GM18907 (cell line): Measurements from ENCODE around the gene GFI1.

Experiments
- ATAC-seq: cut with Tn5 transposase; IDR thresholded peaks from one replicate; pipeline ENCODE4 v1.9.1; 2021; ENCODE audit warnings: mild to moderate bottlenecking, moderate library complexity; ENCODE audit not compliant: unreplicated experiment

Gene GFI1

DNA sequence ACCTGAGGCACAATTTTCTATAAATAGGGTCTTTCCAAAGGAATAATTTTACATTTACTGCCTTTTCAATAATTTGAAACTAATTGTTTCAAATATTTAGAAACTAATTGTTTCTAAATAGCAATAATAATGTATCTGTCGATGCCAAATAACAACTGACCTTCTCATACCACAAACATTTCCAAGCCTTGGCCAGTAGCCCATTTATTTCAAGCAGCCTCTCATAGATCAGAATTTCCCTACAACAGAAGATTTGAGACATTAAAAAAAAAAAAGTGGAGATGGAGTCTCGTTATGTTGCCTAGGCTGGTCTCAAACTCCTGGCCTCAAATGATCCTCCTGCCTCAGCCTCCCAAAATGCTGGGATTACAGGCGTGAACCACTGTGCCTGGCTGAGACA is 2.1 kb upstream of the GFI1 start:
- ATAC-seq: no peak

GRCh38 chr1:92488416-92488815 is 1.7 kb upstream of the GFI1 start:
- ATAC-seq: no peak

- no peak for ATAC-seq
These were observed 417 bp upstream of the GFI1 start for GRCh38 chr1:92487078-92487605.

DNA sequence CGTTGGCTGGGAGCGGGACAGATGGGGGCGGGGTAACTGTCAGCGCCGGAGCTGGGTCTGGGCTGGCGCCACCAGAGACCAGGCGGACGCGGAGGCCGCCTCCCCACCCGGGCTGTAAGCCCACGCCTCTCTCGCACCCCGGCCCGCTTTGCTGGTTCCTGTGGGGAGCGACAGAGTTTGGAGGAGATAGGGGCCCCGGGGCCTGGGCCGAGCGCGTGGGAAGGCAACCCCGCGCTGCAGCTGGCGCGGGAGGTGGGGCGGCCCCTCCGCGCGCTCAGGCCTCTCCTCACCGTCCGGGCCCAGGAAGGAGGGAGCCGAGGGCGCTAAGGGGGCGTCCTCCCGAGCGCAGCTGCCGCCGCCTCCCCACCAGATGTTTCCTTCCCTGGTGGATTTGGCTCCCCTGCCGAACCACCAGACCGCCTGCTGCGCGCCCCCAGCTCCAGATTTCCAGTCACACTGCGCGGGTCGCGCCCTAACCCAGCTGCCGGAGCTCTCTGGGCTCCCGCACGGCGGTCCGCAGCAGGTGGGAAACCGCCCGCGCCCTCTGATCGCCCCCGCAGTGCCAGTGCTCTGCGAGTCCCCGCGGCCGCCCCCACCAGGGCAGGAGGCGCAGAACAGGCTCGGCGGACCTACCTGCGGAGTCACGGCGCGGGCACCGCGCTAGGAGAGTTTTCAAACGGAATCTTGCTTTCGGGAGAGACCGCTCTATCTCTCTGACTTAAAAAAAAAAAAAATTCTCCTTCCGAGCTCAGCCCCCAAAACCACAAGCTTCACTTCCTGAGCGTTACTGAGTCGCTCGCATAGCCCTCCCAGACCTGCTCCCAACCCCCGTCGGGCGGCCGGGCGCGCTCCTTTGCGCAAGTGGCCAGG is 1.1 kb downstream of the GFI1 start:
- ATAC-seq: peak; percentile 62

- peak; percentile 31 for ATAC-seq
These were observed 2.0 kb downstream of the GFI1 start for GRCh38 chr1:92484472-92485380.

DNA sequence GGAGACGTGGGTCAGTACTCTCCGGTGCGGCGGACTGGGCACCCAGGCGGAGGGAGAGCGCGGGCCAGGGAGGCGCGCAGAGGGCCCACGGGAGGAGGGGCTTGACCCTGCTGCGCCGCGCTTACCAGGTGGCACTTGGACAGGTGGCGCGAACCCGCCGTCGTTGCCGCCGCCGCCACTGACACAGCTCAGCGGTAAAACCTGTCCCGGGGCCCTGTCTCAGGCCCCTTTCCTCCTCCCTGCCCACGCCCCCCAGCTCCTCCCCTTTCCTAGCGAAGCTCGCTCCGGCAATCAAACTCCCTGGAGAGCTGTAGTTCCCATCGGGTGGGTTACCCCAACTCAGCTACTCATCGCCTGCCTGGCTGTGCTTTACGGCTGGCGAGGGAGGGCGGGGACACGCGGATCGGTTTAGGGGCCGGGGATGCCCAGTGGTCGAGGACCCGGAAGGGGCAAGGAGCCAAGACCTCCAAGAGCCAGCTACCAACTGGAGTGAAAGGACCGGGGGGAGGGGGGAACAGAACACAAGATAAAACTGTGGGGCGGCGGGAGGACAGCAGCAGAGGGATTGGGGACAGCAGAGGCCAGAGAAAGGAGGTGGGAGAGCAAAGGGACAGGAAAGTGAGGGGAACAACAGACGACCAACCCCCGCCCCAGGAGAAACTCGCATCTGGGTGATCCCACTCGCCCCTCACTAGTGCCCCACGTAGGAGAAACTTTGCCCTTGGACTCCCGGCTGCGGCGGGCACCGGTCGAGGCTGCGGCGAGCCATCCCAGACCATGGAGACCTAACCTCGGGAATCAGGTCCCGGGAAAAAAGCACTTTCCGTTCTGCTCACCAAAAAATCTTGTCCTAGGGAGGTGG is 2.9 kb downstream of the GFI1 start:
- peak; percentile 23 for ATAC-seq

DNA sequence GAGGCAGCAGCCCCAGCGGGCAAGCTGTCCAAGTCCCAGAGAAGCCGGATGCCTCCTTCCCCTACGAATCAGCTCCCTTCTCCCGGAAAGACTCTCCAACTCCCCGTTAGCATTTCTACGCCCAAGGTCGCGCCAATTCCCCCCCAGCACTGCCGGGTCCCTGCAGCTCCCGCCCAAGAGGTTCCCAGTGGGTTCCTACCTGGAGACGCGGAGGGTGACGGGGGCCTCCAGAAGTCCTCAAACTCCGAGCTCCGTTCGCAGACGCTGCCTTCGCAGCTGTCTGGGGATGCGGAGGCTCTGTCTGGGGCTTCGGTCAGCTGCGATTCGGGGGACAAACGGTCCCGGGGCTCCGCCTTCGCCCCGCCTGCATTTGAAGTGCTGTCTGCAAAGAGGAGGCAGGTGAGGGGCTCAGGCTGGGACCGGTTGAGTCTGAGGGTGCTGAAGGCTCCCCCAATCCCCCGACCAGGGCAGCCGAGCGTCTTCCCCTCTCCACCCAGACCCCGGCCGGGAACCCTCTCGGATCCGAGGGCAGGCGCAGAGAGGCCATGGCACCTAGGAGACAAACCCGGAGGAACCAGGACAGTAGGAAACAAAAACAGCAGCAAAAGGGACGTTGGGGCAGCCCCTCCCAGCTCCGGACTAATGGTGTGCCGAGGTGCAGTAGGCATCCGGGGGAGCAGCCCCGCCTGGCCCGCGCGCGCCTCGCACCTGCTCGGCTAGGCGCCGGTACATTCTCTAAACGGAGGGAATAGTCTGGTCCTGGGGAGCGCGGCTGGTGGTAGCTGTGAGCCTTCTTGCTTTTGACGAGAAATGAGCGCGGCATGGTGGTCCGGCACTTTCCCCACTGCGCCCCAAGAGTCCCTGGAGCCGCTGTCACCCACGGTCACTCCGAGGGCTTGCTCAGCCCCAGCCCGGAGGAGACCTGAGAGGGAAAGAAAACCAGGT is 3.8 kb downstream of the GFI1 start:
- ATAC-seq: peak; percentile 8

GRCh38 chr1:92481971-92482664 is 4.6 kb downstream of the GFI1 start:
- ATAC-seq: no peak

DNA sequence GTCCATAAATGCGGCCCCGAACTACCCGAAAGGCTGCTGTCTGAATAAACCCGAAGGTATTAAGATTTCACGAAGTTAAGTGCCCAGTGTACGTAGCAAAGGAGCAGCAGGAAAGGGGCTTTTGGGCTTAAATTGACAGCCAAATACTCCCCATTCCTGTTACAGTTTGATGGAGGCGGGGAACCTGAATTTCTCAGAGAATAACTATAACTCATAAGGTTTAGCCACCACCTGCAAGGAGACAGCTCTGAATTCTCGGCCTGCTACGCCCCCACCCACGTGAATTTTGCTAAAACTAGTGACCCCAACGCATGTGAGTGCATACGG is 5.2 kb downstream of the GFI1 start:
- ATAC-seq: no peak

GRCh38 chr1:92480813-92481598 is 5.7 kb downstream of the GFI1 start:
- ATAC-seq: no peak

GRCh38 chr1:92480200-92480812 is 6.4 kb downstream of the GFI1 start:
- no peak for ATAC-seq

DNA sequence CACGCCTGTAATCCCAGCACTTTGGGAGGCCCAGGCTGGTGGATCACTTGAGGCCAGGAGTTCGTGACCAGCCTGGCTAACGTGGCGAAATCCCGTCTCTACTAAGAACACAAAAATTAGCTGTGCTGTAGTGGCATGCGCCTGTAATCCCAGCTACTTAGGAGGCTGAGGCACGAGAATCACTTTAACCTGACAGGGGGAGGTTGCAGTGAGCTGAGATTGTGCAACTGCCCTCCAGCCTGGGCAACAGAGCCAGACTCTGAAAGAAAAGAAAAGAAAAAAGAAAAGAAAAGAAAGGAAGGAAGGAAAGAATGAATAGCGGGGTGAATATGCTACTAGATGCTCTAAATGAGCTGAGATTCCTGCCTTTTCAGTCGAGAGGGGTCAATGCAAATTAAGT is 7.1 kb downstream of the GFI1 start:
- no peak for ATAC-seq

DNA sequence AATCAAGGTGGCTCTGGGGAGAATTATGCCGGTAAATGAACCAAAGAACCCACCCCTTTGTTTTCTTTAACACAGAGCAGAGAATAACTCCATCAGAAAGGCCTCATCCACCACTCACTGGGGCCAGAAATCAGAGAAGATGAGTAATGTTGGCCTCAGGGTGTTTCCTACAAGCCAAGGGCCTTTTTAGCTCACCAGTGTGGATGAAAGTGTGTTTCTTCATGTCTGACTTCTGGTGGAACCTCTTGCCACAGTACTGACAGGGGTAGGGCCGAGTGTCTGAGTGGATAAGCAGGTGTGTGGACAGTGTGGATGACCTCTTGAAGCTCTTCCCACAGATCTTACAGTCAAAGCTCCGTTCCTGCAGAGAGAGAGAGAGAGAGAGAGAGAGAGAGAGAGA is 8.3 kb downstream of the GFI1 start:
- no peak for ATAC-seq

- peak; percentile 66 for ATAC-seq
These were observed 10.6 kb downstream of the GFI1 start for GRCh38 chr1:92476071-92476631.

GRCh38 chr1:92475029-92475428 is 11.7 kb downstream of the GFI1 start:
- ATAC-seq: no peak

- peak; percentile 60 for ATAC-seq
These were observed 12.8 kb downstream of the GFI1 start for GRCh38 chr1:92473781-92474495.

DNA sequence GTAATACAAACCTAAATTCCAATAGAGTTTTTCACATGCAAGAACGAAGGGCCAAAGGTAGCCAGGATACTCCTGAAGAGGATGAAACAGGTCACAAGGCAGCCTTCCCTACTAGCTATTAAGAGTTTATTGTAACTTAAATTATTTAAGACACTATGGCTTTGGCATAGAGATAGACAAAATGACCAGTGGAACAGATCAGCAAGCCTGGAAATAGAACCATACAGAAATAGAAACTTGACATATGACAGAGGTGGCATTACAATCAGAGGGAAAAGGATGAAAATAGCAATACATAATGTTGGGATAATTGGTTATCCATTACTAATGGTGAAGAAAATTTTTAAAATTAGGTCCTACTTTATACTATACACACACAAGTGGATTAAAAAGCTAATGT is 16.5 kb downstream of the GFI1 start:
- no peak for ATAC-seq
